Testis (tissue), 2 donors: ENCODE data around the gene FBXO31.

Experiments used
- POLR2A ChIP-seq: fragments of 450-650 bp; IDR thresholded peaks from one replicate; pipeline ENCODE4 v1.6.1; 2017; ENCODE audit warnings: antibody characterized with exemption, mild to moderate bottlenecking, moderate library complexity
- TF ChIP-seq, protein P1 (sequence below), 3 experiments: fragments of 450-650 bp in 2 of 3; fragments of 200-600 bp in 1 of 3; sonication (generic) in 1 of 3; IDR thresholded peaks; one replicate each; pipeline ENCODE4 v1.5.1; 2016 to 2019; ENCODE audit warnings: antibody characterized with exemption in 3 of 3, mild to moderate bottlenecking in 2 of 3, moderate library complexity in 1 of 3

DNA sequence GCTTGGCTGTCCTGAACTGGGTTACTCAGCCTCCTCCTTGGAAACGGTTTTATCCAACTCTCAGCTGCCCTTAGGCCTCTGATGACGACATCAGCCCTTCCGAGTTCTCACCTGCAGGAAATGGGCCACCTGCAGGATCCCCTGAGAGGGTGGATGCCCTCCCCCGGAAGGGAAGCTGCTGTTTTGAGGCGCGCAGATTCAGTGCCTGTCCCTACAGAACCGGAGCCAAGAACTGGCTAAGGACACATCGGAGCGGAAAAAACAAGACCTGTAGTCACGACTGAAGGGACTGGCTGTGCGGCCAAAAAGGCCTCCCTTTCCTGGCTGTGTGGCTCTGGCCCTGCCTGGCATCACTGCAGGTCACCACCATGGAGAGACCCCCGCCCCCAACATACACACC, 54.7 kb downstream of the FBXO31 start:
- TF ChIP-seq, protein P1, sequence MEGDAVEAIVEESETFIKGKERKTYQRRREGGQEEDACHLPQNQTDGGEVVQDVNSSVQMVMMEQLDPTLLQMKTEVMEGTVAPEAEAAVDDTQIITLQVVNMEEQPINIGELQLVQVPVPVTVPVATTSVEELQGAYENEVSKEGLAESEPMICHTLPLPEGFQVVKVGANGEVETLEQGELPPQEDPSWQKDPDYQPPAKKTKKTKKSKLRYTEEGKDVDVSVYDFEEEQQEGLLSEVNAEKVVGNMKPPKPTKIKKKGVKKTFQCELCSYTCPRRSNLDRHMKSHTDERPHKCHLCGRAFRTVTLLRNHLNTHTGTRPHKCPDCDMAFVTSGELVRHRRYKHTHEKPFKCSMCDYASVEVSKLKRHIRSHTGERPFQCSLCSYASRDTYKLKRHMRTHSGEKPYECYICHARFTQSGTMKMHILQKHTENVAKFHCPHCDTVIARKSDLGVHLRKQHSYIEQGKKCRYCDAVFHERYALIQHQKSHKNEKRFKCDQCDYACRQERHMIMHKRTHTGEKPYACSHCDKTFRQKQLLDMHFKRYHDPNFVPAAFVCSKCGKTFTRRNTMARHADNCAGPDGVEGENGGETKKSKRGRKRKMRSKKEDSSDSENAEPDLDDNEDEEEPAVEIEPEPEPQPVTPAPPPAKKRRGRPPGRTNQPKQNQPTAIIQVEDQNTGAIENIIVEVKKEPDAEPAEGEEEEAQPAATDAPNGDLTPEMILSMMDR (IDR thresholded peaks at IDR 0.05), result no peak
- TF ChIP-seq POLR2A, result no peak
